Thoracic aorta (tissue), 2 donors: ENCODE results near the gene ZNF281. TPM values are rescaled to one million over a fixed set of nuclear protein-coding genes. Genes with fewer than 3 reads are reported as not detected.

ENCODE experiments used
- ATAC-seq: fragments of 150-250 bp; one replicate; pipeline ENCODE4 v1.8.0; 2017; ENCODE audit warnings: low read depth; ENCODE audit not compliant: insufficient number of reproducible peaks, low FRiP score
- DNase-seq: peaks from one replicate; pipeline ENCODE4 v3.0.0-alpha.2; 2020; ENCODE audit warnings: low spot score
- H3K27ac ChIP-seq, 2 donors: fragments of 200-600 bp; sonication (generic); 1 replicate in 1 of 2; 2 replicates in 1 of 2; pipeline ENCODE4 v1.5.1; 2016; ENCODE audit warnings: mild to moderate bottlenecking in 2 of 2, moderate library complexity in 2 of 2
- H3K27me3 ChIP-seq: fragments of 200-600 bp; sonication (generic); replicated peaks from 2 replicates; pipeline ENCODE4 v1.6.0; 2016; ENCODE audit warnings: mild to moderate bottlenecking; ENCODE audit not compliant: insufficient read depth
- H3K36me3 ChIP-seq: fragments of 200-600 bp; sonication (generic); one replicate; pipeline ENCODE4 v1.5.1; 2016
- H3K4me1 ChIP-seq, 2 donors: fragments of 200-600 bp; sonication (generic); 1 replicate in 1 of 2; 2 replicates in 1 of 2; pipeline versions ENCODE4 v1.5.1 to v1.6.0; 2016; ENCODE audit warnings: low read depth in 2 of 2, mild to moderate bottlenecking in 1 of 2; ENCODE audit not compliant: control insufficient read depth in 1 of 2
- H3K4me3 ChIP-seq: fragments of 200-600 bp; sonication (generic); 2 replicates; pipeline ENCODE4 v1.5.1; 2016; ENCODE audit warnings: mild to moderate bottlenecking
- H3K9me3 ChIP-seq: fragments of 200-600 bp; sonication (generic); 2 replicates; pipeline ENCODE4 v1.5.1; 2016
- CTCF ChIP-seq: fragments of 200-600 bp; sonication (generic); IDR thresholded peaks from one replicate; pipeline ENCODE4 v1.5.1; 2019; ENCODE audit warnings: antibody characterized with exemption
- total RNA-seq, 2 donors: library from RNA; depleted of rRNA; stranded (reverse); fragments of >200 nt; gene quantifications; one replicate each; pipeline versions ENCODE4 v1.1.0 to v1.2.3, GENCODE V29; 2016

ZNF281 gene
- total RNA-seq, 2 donors from 2014 or later, result 6.5 to 15.7 TPM

DNA sequence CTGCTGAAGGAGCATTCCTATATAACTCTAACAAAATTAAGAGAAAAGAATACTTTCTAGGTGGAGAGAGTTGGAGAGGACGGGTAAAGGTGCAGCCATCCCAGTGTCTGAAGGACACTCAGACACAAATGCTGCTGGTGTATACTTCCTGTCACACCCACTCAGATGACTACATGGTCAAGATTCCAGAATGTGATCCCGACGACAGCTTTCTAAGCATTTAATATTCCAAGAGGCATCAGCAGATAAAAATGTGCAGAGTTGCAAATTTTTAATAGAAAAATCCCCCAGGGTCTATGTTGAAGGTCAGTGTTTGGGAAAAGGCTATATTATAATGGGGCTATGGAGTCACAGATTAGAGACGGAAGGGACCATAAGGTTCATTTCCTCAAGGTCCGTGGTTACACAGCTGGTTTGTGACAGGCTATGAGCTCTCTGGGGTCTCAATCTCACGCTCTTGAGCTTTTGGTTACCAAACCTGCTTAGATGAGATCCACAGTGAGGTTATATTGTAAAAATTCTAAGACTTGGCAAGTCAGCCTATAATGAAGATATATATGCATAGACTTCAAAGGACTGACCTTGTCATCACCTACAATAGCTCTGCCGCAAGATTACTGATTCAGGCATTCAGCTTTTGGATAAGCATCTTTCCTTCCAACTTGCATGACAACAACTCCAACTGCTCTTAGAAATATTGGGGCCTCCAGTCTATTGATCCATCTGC, 35.1 kb downstream of the ZNF281 start:
- H3K4me1 ChIP-seq, result peaks cover 0 to 9% of the 10 kb centered on the region in 2 donors

DNA sequence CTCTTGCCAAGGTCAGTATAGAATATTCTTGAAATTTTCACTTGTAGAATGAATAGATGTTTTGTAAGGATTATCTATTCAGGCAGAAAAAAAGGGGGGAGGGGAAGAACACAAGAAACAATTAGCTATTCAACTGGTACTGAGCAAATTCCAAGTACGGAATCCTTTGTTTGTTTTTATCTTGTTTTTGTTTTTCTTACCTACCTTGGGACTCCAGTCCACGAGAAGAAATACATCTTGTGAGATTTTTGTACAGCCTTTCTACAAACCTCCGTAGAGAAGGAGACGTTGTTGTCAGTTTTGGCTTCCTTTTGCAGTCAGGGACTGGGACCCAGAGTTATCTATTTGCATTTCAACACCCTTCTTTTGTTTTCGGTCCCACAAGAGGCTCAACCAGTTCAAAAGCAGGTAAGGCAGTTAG, 36.0 kb downstream of the ZNF281 start:
- TF ChIP-seq CTCF, result no peak
- no peak for ATAC-seq

More for the DNA sequence above, 35.1 kb downstream of the ZNF281 start:
- Histone ChIP-seq H3K27ac (no peak overlapping the region), H3K27me3 (no peaks in the 10 kb centered on the region), H3K9me3 (no peaks in the 10 kb centered on the region), H3K36me3 (no peaks in the 10 kb centered on the region), H3K4me3 (no peak overlapping the region)
- ATAC-seq, result no peak
- DNase-seq, result no peak
- TF ChIP-seq CTCF, result no peak

DNA sequence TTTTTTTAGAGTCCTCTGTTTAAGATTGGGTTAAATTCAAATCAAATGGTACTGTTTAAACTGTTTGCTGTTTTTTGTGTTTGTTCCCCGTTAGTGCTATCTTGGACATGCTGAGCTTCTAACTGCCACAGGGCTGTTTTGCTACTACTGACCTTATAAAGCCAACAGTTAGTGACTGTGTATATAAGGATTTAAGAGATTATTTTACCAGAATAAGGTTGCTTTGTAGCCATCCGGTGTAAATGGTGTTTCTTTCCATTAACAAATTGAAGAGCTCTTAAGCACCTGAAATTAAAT, 37.0 kb downstream of the ZNF281 start:
- no peak for DNase-seq
- Histone ChIP-seq H3K4me3 (no peak overlapping the region), H3K36me3 (no peaks in the 10 kb centered on the region), H3K9me3 (no peaks in the 10 kb centered on the region), H3K27me3 (no peaks in the 10 kb centered on the region), H3K4me1 (no peaks in the 10 kb centered on the region), H3K27ac (no peak overlapping the region)
- no peak for ATAC-seq
- no peak for TF ChIP-seq CTCF

More for the DNA sequence above, 36.0 kb downstream of the ZNF281 start:
- Histone ChIP-seq H3K9me3 (no peaks in the 10 kb centered on the region), H3K4me3 (no peak overlapping the region), H3K4me1 (peaks cover 0 to under 1% of the 10 kb centered on the region in 2 donors), H3K27ac (no peak overlapping the region), H3K27me3 (no peaks in the 10 kb centered on the region), H3K36me3 (no peaks in the 10 kb centered on the region)
- no peak for DNase-seq

- Histone ChIP-seq H3K36me3 (no peaks in the 10 kb centered on the region), H3K4me3 (no peak overlapping the region), H3K4me1 (no peaks in the 10 kb centered on the region), H3K27ac (no peak overlapping the region), H3K27me3 (no peaks in the 10 kb centered on the region), H3K9me3 (no peaks in the 10 kb centered on the region)
- no peak for TF ChIP-seq CTCF
- DNase-seq (no peak), ATAC-seq (peak; percentile 46)
These were observed 37.5 kb downstream of the ZNF281 start for GRCh38 chr1:200372095-200372884.

DNA sequence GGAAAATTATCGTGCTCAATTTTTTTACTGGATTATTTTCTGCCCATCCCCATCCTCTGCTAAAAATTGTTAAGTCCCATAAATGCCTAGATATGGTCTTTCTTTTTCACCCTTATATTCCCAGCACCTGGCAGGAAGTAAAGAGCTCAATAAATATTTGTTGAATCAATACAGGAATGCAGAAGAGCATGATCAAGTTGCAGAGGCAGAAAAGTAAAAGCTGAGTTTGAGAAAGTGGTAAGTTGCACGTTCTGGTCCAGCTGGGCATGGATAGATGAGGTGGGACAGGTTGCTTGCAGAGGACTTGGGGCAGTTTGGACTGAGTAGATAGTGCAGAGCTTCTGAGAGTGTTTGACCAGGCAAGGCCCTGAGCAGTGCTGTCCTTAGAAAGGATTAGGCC, 40.1 kb downstream of the ZNF281 start:
- H3K27ac ChIP-seq, result no peak overlapping the region
- H3K36me3 ChIP-seq, result no peaks in the 10 kb centered on the region
- H3K4me1 ChIP-seq, result no peaks in the 10 kb centered on the region
- no peak overlapping the region for H3K4me3 ChIP-seq
- no peak for TF ChIP-seq CTCF
- no peaks in the 10 kb centered on the region for H3K27me3 ChIP-seq
- DNase-seq (no peak), ATAC-seq (no peak)
- H3K9me3 ChIP-seq, result no peaks in the 10 kb centered on the region
